PFSK-1 (cell line): Measurements from ENCODE around the gene NXPH1. TPM values are rescaled to one million over a fixed set of nuclear protein-coding genes. Genes with fewer than 3 reads are reported as not detected.

Experiments
- FOXP2 ChIP-seq: optimal IDR thresholded peaks from 2 replicates; pipeline ENCODE3; 2011; ENCODE audit warnings: borderline replicate concordance, control low read depth, inconsistent platforms; ENCODE audit not compliant: insufficient read depth; ENCODE audit errors: extremely low read length, extremely low read depth
- POLR2AphosphoS5 ChIP-seq: IDR thresholded peaks from 2 replicates; pipeline ENCODE4 v1.6.1; 2012; ENCODE audit warnings: low read depth, mild to moderate bottlenecking, control low read depth, low read length, moderate library complexity
- REST ChIP-seq, 2 experiments: IDR thresholded peaks; 2 replicates each; pipeline versions ENCODE4 v1.6.1 to v1.8.0; 2011 to 2012; ENCODE audit warnings: low read depth in 2 of 2, low read length in 2 of 2, control low read depth in 1 of 2, inconsistent platforms in 1 of 2, mild to moderate bottlenecking in 1 of 2, moderate library complexity in 1 of 2; ENCODE audit not compliant: insufficient read depth in 1 of 2
- SIN3A ChIP-seq: IDR thresholded peaks from 2 replicates; pipeline ENCODE4 v1.6.1; 2012; ENCODE audit warnings: mild to moderate bottlenecking, low read length, moderate library complexity, borderline replicate concordance; ENCODE audit not compliant: insufficient read depth
- TAF1 ChIP-seq: IDR thresholded peaks from 2 replicates; pipeline ENCODE4 v1.6.1; 2012; ENCODE audit warnings: low read length, control low read depth, borderline replicate concordance; ENCODE audit not compliant: insufficient read depth
- polyA plus RNA-seq: library from polyadenylated mRNA; unstranded; fragments of >200 nt; gene quantifications from one replicate; pipeline ENCODE4 v1.2.1, GENCODE V29; 2012; ENCODE audit warnings: low read depth, missing spikeins; ENCODE audit not compliant: insufficient read length

Gene NXPH1
- polyA plus RNA-seq, result not detected

- TF ChIP-seq POLR2AphosphoS5 (no peak), REST (IDR thresholded peaks at IDR 0.05; ENCODE audit: insufficient read depth in 1 of 2, low read depth in 2 of 2, low read length in 2 of 2) (peak; percentile 91 to 95)
Observed at GRCh38 chr7:8433477-8434289, at the start of gene NXPH1. NXPH1 (plus strand) TSS chr7:8433609.

DNA sequence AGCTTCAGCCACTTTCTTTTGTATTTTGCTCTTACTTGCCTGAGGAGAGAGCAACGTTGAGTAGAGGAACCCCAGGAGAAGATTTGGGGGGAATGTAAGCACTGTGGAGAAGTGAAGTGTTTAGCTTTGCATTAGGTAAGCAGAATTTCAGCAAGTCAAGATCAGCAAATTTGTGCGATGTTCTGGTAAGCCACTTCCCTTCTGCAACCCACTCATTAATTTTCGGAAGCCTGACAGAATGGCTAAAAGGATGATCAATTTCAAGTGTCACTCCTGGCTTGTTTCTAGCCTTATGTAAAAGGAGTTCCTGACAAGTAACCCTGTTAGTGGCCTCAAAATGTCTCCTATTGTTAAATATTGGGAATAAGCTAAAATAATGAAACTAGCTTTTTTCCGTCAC, 48.5 kb upstream of the NXPH1 start:
- TF ChIP-seq FOXP2, result no peak
- no peak for TF ChIP-seq SIN3A
- TF ChIP-seq POLR2AphosphoS5, result no peak
- TF ChIP-seq TAF1, result no peak
- no peak for TF ChIP-seq REST (IDR thresholded peaks at IDR 0.05; ENCODE audit: insufficient read depth in 1 of 2, low read depth in 2 of 2, low read length in 2 of 2)

GRCh38 chr7:8386926-8387550, 46.4 kb upstream of the NXPH1 start:
- TF ChIP-seq FOXP2 (no peak), SIN3A (no peak), POLR2AphosphoS5 (no peak), REST (IDR thresholded peaks at IDR 0.05; ENCODE audit: insufficient read depth in 1 of 2, low read depth in 2 of 2, low read length in 2 of 2) (no peak), TAF1 (no peak)

DNA sequence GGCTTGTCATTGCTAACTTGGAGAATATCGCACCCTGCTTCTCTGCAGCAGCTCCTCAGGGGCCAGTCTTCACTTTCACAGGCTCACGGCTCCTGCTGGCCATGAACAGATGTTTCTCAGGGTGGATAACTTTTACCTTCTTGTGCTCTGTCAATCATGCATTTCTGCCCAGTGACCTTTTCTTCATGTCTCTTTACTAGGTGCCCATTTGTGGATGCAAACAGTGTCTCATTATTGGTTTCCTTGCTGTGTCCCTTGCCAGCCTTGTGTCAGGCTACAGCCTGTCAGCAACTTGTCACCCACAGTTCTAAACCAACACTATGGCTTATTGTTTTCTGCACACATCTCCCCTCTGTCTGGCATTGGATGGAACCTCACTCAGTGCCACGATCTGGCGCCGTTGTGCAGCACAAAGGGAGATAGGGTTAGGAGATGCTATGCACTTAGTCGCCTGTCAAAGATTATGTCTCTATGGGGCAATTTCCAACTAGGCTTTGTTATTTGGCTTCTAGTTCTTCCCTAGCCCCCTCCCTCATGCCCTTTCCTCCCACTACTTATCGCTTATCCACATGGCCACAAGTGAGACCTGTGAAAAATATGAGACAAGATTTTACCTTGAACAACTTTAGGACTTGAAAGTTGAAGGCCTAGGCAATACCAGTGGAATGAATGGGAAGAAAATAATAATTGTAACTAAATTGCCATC, 45.7 kb upstream of the NXPH1 start:
- TF ChIP-seq SIN3A, result no peak
- no peak for TF ChIP-seq FOXP2
- no peak for TF ChIP-seq REST (IDR thresholded peaks at IDR 0.05; ENCODE audit: insufficient read depth in 1 of 2, low read depth in 2 of 2, low read length in 2 of 2)
- TF ChIP-seq POLR2AphosphoS5, result no peak
- TF ChIP-seq TAF1, result no peak
